Ovary (tissue), 3 donors: ENCODE data around the gene MEF2C.

ENCODE experiments used
- EP300 ChIP-seq: sonication (generic); formaldehyde crosslinking; IDR thresholded peaks from one replicate; pipeline ENCODE4 v1.6.1; 2017; ENCODE audit warnings: antibody characterized with exemption
- POLR2A ChIP-seq: fragments of 450-650 bp; IDR thresholded peaks from one replicate; pipeline ENCODE4 v1.6.1; 2017; ENCODE audit warnings: antibody characterized with exemption, mild to moderate bottlenecking, moderate library complexity
- TF ChIP-seq, protein P1 (sequence below), 3 donors: fragments of 450-650 bp in 2 of 3; fragments of 200-600 bp in 1 of 3; IDR thresholded peaks; one replicate each; pipeline versions ENCODE4 v1.5.1 to v1.8.0; 2016 to 2022; ENCODE audit warnings: antibody characterized with exemption in 3 of 3, mild to moderate bottlenecking in 1 of 3
- donor health status: DM: no; HTN: no; CAD: no.

- TF ChIP-seq, protein P1, sequence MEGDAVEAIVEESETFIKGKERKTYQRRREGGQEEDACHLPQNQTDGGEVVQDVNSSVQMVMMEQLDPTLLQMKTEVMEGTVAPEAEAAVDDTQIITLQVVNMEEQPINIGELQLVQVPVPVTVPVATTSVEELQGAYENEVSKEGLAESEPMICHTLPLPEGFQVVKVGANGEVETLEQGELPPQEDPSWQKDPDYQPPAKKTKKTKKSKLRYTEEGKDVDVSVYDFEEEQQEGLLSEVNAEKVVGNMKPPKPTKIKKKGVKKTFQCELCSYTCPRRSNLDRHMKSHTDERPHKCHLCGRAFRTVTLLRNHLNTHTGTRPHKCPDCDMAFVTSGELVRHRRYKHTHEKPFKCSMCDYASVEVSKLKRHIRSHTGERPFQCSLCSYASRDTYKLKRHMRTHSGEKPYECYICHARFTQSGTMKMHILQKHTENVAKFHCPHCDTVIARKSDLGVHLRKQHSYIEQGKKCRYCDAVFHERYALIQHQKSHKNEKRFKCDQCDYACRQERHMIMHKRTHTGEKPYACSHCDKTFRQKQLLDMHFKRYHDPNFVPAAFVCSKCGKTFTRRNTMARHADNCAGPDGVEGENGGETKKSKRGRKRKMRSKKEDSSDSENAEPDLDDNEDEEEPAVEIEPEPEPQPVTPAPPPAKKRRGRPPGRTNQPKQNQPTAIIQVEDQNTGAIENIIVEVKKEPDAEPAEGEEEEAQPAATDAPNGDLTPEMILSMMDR (IDR thresholded peaks at IDR 0.05), result no peak
- TF ChIP-seq POLR2A, result no peak
- no peak for TF ChIP-seq EP300
Measured at GRCh38 chr5:88805151-88805784, 77.7 kb downstream of the MEF2C start.
